ENCODE measurements around the gene CD84.

GRCh38 chr1:160499631-160500030 is 79.7 kb downstream of the CD84 start:
- TF ChIP-seq CTCF (IDR thresholded peaks at IDR 0.05) (no peak), POLR2A (IDR thresholded peaks at IDR 0.05) (no peak)
